SK-N-SH treated with all-trans-retinoic acid at 6 μM for 48 hours (cell line): ENCODE data around the gene EML1.

Experiments used
- ATAC-seq: fragments of 200-7000 bp; cut with Tn5 transposase; 3 replicates; pipeline ENCODE4 v1.9.1; 2020; ENCODE audit warnings: mild to moderate bottlenecking, moderate library complexity
- ARNTL ChIP-seq: fragments of 450-650 bp; formaldehyde crosslinking; IDR thresholded peaks from 2 replicates; pipeline ENCODE4 v1.5.0; 2020; ENCODE audit warnings: low read depth, mild to moderate bottlenecking, moderate library complexity, borderline replicate concordance
- BACH2 ChIP-seq: fragments of 250-450 bp; sonication (Bioruptor Pico); IDR thresholded peaks from 2 replicates; pipeline ENCODE4 v1.9.0; 2021; ENCODE audit warnings: mild to moderate bottlenecking, borderline replicate concordance
- CSDC2 ChIP-seq: fragments of 250-450 bp; sonication (Bioruptor Pico); IDR thresholded peaks from 2 replicates; pipeline ENCODE4 v1.5.0; 2020; ENCODE audit warnings: mild to moderate bottlenecking, moderate library complexity
- ESRRG ChIP-seq: fragments of 250-450 bp; sonication (Bioruptor Pico); IDR thresholded peaks from 2 replicates; pipeline ENCODE4 v1.6.1; 2021; ENCODE audit warnings: mild to moderate bottlenecking
- GLIS3 ChIP-seq: fragments of 250-450 bp; sonication (Bioruptor Pico); IDR thresholded peaks from 2 replicates; pipeline ENCODE4 v1.5.0; 2020; ENCODE audit warnings: mild to moderate bottlenecking, moderate library complexity
- ISL1 ChIP-seq: fragments of 250-450 bp; sonication (Bioruptor Pico); IDR thresholded peaks from 2 replicates; pipeline ENCODE4 v2.1.2; 2022; ENCODE audit warnings: mild to moderate bottlenecking, moderate library complexity
- OSR1 ChIP-seq: fragments of 250-450 bp; sonication (Bioruptor Pico); IDR thresholded peaks from 2 replicates; pipeline ENCODE4 v1.8.0; 2022; ENCODE audit warnings: moderate library complexity, mild to moderate bottlenecking, inconsistent platforms
- PATZ1 ChIP-seq: fragments of 250-450 bp; sonication (Bioruptor Pico); IDR thresholded peaks from 2 replicates; pipeline ENCODE4 v1.8.0; 2020; ENCODE audit warnings: mild to moderate bottlenecking, moderate library complexity, borderline replicate concordance
- POU6F1 ChIP-seq: fragments of 250-450 bp; sonication (Bioruptor Pico); IDR thresholded peaks from 2 replicates; pipeline ENCODE4 v1.8.0; 2021; ENCODE audit warnings: low read depth, mild to moderate bottlenecking, moderate library complexity, borderline replicate concordance
- PPARA ChIP-seq: fragments of 250-450 bp; sonication (Bioruptor Pico); IDR thresholded peaks from 2 replicates; pipeline ENCODE4 v1.5.0; 2020; ENCODE audit warnings: mild to moderate bottlenecking, borderline replicate concordance
- RARB ChIP-seq: fragments of 250-450 bp; sonication (Bioruptor Pico); IDR thresholded peaks from 2 replicates; pipeline ENCODE4 v1.8.0; 2021; ENCODE audit warnings: mild to moderate bottlenecking, moderate library complexity
- SNAI2 ChIP-seq: fragments of 250-450 bp; sonication (Bioruptor Pico); IDR thresholded peaks from 2 replicates; pipeline ENCODE4 v1.5.0; 2020; ENCODE audit warnings: mild to moderate bottlenecking, moderate library complexity
- TCF4 ChIP-seq: fragments of 250-450 bp; sonication (Bioruptor Pico); IDR thresholded peaks from 2 replicates; pipeline ENCODE4 v1.8.0; 2021; ENCODE audit warnings: mild to moderate bottlenecking, moderate library complexity, borderline replicate concordance
- TOX ChIP-seq: fragments of 250-450 bp; sonication (Bioruptor Pico); IDR thresholded peaks from 2 replicates; pipeline ENCODE4 v1.8.0; 2021; ENCODE audit warnings: mild to moderate bottlenecking, moderate library complexity, borderline replicate concordance
- TSHZ2 ChIP-seq: fragments of 250-450 bp; sonication (Bioruptor Pico); IDR thresholded peaks from 2 replicates; pipeline ENCODE4 v1.5.0; 2020; ENCODE audit warnings: mild to moderate bottlenecking, moderate library complexity
- ZC3H10 ChIP-seq: fragments of 250-450 bp; sonication (Bioruptor Pico); IDR thresholded peaks from 2 replicates; pipeline ENCODE4 v1.5.1; 2021; ENCODE audit warnings: mild to moderate bottlenecking, moderate library complexity
- ZFP3 ChIP-seq: fragments of 250-450 bp; sonication (Bioruptor Pico); IDR thresholded peaks from 2 replicates; pipeline ENCODE4 v1.5.0; 2020; ENCODE audit warnings: mild to moderate bottlenecking, moderate library complexity
- ZFP30 ChIP-seq: fragments of 450-650 bp; formaldehyde crosslinking; IDR thresholded peaks from 2 replicates; pipeline ENCODE4 v1.5.0; 2022; ENCODE audit warnings: mild to moderate bottlenecking, moderate library complexity
- ZNF565 ChIP-seq: fragments of 450-650 bp; formaldehyde crosslinking; conservative IDR thresholded peaks from 2 replicates; pipeline ENCODE4 v1.5.0; 2020; ENCODE audit warnings: low read depth, mild to moderate bottlenecking, moderate library complexity
- ZNF70 ChIP-seq: fragments of 450-650 bp; formaldehyde crosslinking; IDR thresholded peaks from 2 replicates; pipeline ENCODE4 v1.5.0; 2020; ENCODE audit warnings: mild to moderate bottlenecking, moderate library complexity
- ZNF8 ChIP-seq: fragments of 450-650 bp; formaldehyde crosslinking; IDR thresholded peaks from 2 replicates; pipeline ENCODE4 v1.5.0; 2020; ENCODE audit warnings: mild to moderate bottlenecking, moderate library complexity
- TF ChIP-seq, protein P1 (sequence below): fragments of 250-450 bp; sonication (Bioruptor Pico); IDR thresholded peaks from 2 replicates; pipeline ENCODE4 v1.5.1; 2020; ENCODE audit warnings: low read depth, mild to moderate bottlenecking, moderate library complexity
- TF ChIP-seq, protein P2 (sequence below): fragments of 250-450 bp; sonication (Bioruptor Pico); IDR thresholded peaks from 2 replicates; pipeline ENCODE4 v1.5.1; 2021; ENCODE audit warnings: mild to moderate bottlenecking, moderate library complexity

EML1 gene

DNA sequence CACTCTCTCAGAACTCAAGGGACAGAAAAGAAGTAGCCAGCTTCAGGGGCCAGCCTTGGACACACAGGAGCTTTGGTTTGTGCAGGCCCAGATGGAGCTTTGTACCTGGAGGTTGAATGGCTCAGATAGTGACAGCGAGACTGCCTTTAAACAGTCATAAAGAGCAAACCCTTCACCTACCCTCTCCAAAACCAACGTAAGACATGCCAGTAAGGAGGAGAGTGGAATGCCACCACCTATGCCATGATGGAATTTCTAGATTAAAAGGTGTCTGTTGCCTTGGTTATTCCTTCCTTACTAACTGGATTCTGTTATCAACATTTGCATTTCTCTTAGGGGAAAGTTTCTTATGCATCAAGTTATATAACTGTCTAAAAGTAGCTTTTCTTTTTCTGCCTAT, 98.1 kb downstream of the EML1 start:
- TF ChIP-seq SNAI2 (CRISPR knock-in tag) (no peak), ZNF565 (CRISPR knock-in tag) (no peak), ZNF8 (no peak), ZC3H10 (CRISPR knock-in tag) (no peak), TSHZ2 (CRISPR knock-in tag) (no peak), CSDC2 (CRISPR knock-in tag) (no peak), PPARA (CRISPR knock-in tag) (no peak)
- TF ChIP-seq, all 23 proteins: peak for 0
- ATAC-seq, result no peak

- TF ChIP-seq, protein P1, sequence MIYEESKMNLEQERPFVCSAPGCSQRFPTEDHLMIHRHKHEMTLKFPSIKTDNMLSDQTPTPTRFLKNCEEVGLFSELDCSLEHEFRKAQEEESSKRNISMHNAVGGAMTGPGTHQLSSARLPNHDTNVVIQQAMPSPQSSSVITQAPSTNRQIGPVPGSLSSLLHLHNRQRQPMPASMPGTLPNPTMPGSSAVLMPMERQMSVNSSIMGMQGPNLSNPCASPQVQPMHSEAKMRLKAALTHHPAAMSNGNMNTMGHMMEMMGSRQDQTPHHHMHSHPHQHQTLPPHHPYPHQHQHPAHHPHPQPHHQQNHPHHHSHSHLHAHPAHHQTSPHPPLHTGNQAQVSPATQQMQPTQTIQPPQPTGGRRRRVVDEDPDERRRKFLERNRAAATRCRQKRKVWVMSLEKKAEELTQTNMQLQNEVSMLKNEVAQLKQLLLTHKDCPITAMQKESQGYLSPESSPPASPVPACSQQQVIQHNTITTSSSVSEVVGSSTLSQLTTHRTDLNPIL (CRISPR knock-in tag), result no peak
- TF ChIP-seq RARB (no peak), ZC3H10 (CRISPR knock-in tag) (no peak), ESRRG (no peak), TCF4 (CRISPR knock-in tag) (no peak), ARNTL (no peak), TOX (CRISPR knock-in tag) (no peak), SNAI2 (CRISPR knock-in tag) (no peak), ZNF8 (no peak), ISL1 (no peak), PATZ1 (CRISPR knock-in tag) (no peak), PPARA (CRISPR knock-in tag) (no peak), ZFP30 (CRISPR knock-in tag) (no peak), ZNF70 (no peak), GLIS3 (no peak), OSR1 (CRISPR knock-in tag) (no peak)
- TF ChIP-seq, protein P2, sequence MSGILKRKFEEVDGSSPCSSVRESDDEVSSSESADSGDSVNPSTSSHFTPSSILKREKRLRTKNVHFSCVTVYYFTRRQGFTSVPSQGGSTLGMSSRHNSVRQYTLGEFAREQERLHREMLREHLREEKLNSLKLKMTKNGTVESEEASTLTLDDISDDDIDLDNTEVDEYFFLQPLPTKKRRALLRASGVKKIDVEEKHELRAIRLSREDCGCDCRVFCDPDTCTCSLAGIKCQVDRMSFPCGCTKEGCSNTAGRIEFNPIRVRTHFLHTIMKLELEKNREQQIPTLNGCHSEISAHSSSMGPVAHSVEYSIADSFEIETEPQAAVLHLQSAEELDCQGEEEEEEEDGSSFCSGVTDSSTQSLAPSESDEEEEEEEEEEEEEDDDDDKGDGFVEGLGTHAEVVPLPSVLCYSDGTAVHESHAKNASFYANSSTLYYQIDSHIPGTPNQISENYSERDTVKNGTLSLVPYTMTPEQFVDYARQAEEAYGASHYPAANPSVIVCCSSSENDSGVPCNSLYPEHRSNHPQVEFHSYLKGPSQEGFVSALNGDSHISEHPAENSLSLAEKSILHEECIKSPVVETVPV (CRISPR knock-in tag), result no peak
- ATAC-seq, result no peak
Observed at GRCh38 chr14:99891900-99892299, 98.7 kb downstream of the EML1 start.

DNA sequence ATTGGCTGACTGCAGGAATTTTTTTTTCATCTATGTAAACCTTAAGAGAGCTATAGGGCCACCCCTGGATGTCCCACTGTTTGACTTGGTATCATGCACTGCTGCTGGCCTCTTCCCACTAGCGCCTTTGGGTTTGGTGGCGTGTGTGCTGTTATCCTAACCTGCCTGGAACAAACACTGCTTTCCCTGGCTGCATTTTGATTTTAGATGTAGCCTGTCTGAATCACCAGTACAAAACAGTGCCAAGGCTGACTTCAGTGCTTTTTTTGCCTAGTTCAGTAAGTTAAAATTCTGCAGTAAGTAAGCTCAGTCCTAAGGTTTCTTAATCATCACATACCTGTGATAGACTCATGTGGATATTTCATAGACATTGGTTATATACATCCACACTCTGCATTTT, 99.2 kb downstream of the EML1 start:
- ATAC-seq, result no peak
- TF ChIP-seq, protein P1 (CRISPR knock-in tag), result no peak
- TF ChIP-seq ISL1, result no peak
- no peak for TF ChIP-seq ZFP3 (CRISPR knock-in tag)
- no peak for TF ChIP-seq POU6F1
- no peak for TF ChIP-seq TOX (CRISPR knock-in tag)
- no peak for TF ChIP-seq BACH2 (CRISPR knock-in tag)
- TF ChIP-seq OSR1 (CRISPR knock-in tag), result no peak
- TF ChIP-seq ZNF70, result no peak
